Measurements from ENCODE around the gene TIMM22. TPM values are rescaled to one million over a fixed set of nuclear protein-coding genes. Genes with fewer than 3 reads are reported as not detected.
A peak's percentile ranks its signal among the peaks of the same experiment; 100 is the strongest.

Gene TIMM22
- total and polyA plus RNA-seq, 2 donors from 2014 or later, result 14.6 to 17.3 TPM

GRCh38 chr17:1039511-1040215 lies 42.7 kb downstream of the TIMM22 start:
- H3K9me3 ChIP-seq (ENCODE audit: control insufficient read depth in 2 of 3, insufficient read depth in 1 of 3, low read length in 3 of 3), result no peaks in the 10 kb centered on the region
- peaks cover 0 to 6% (median 0%) of the 10 kb centered on the region in 3 donors for H3K4me1 ChIP-seq (ENCODE audit: control insufficient read depth in 2 of 3, insufficient read depth in 2 of 3, low read depth in 1 of 3, low read length in 3 of 3)
- peak overlapping the region in 1 of 3 donors; percentile 19 for H3K9ac ChIP-seq (ENCODE audit: low read length in 3 of 3)
- no peak overlapping the region for H3K4me3 ChIP-seq (ENCODE audit: low read length in 3 of 3)
- FAIRE-seq, result no peak
- peak; percentile 61 to 88 (median 75) for DNase-seq
- H3K36me3 ChIP-seq (ENCODE audit: control insufficient read depth in 2 of 3, insufficient read depth in 3 of 3, low read length in 3 of 3), result peaks cover 0 to 2% (median 0%) of the 10 kb centered on the region in 3 donors
- intact Hi-C loops (cut with DNase I), result no loop called here
- no peaks in the 10 kb centered on the region for H3K27me3 ChIP-seq (ENCODE audit: control insufficient read depth, insufficient read depth, low read length)
- no peak for TF ChIP-seq CTCF (IDR thresholded peaks at IDR 0.05; ENCODE audit: borderline replicate concordance, extremely low read depth, insufficient read depth)
- H3K27ac ChIP-seq (ENCODE audit: low read depth in 2 of 2, low read length in 2 of 2), result peak overlapping the region; percentile 54 to 67

GRCh38 chr17:1040216-1040600 lies 43.3 kb downstream of the TIMM22 start:
- no peak overlapping the region for H3K4me3 ChIP-seq (ENCODE audit: low read length in 3 of 3)
- FAIRE-seq, result no peak
- peak overlapping the region in 1 of 3 donors; percentile 12 for H3K9ac ChIP-seq (ENCODE audit: low read length in 3 of 3)

GRCh38 chr17:1041746-1042145 lies 44.8 kb downstream of the TIMM22 start:
- intact Hi-C loops (cut with DNase I), result no loop called here
- TF ChIP-seq CTCF (IDR thresholded peaks at IDR 0.05; ENCODE audit: borderline replicate concordance, extremely low read depth, insufficient read depth), result no peak
- peak in 1 of 5 donors; percentile 37 for DNase-seq
- Histone ChIP-seq H3K4me1 (ENCODE audit: control insufficient read depth in 2 of 3, insufficient read depth in 2 of 3, low read depth in 1 of 3, low read length in 3 of 3) (peaks cover 0 to 8% (median 0%) of the 10 kb centered on the region in 3 donors), H3K27me3 (ENCODE audit: control insufficient read depth, insufficient read depth, low read length) (no peaks in the 10 kb centered on the region), H3K9ac (ENCODE audit: low read length in 3 of 3) (no peak overlapping the region), H3K27ac (ENCODE audit: low read depth in 2 of 2, low read length in 2 of 2) (no peak overlapping the region), H3K36me3 (ENCODE audit: control insufficient read depth in 2 of 3, insufficient read depth in 3 of 3, low read length in 3 of 3) (peaks cover 0 to 2% (median 0%) of the 10 kb centered on the region in 3 donors), H3K9me3 (ENCODE audit: control insufficient read depth in 2 of 3, insufficient read depth in 1 of 3, low read length in 3 of 3) (no peaks in the 10 kb centered on the region), H3K4me3 (ENCODE audit: low read length in 3 of 3) (no peak overlapping the region)
- FAIRE-seq, result no peak

More at GRCh38 chr17:1040216-1040600, 43.3 kb downstream of the TIMM22 start:
- Histone ChIP-seq H3K9me3 (ENCODE audit: control insufficient read depth in 2 of 3, insufficient read depth in 1 of 3, low read length in 3 of 3) (no peaks in the 10 kb centered on the region), H3K27ac (ENCODE audit: low read depth in 2 of 2, low read length in 2 of 2) (peak overlapping the region in 1 of 2 donors; percentile 29), H3K27me3 (ENCODE audit: control insufficient read depth, insufficient read depth, low read length) (no peaks in the 10 kb centered on the region), H3K4me1 (ENCODE audit: control insufficient read depth in 2 of 3, insufficient read depth in 2 of 3, low read depth in 1 of 3, low read length in 3 of 3) (peaks cover 0 to 6% (median 0%) of the 10 kb centered on the region in 3 donors), H3K36me3 (ENCODE audit: control insufficient read depth in 2 of 3, insufficient read depth in 3 of 3, low read length in 3 of 3) (peaks cover 0 to 2% (median 0%) of the 10 kb centered on the region in 3 donors)
- no peak for TF ChIP-seq CTCF (IDR thresholded peaks at IDR 0.05; ENCODE audit: borderline replicate concordance, extremely low read depth, insufficient read depth)
- intact Hi-C loops (cut with DNase I), result no loop called here
- peak in 2 of 5 donors; percentile 50 to 64 for DNase-seq

Measured in kidney (tissue), 14 donors.